ENCODE measurements around the gene GRIN3B. TPM values are rescaled to one million over a fixed set of nuclear protein-coding genes. Genes with fewer than 3 reads are reported as not detected.

The GRIN3B gene
- total and polyA plus RNA-seq, 7 experiments from 2014 or later, result 0.10 to 0.56 (median 0.19) TPM; not detected in 4

- H3K9me3 ChIP-seq (ENCODE audit: control insufficient read depth in 2 of 3, low read length in 3 of 3), result peaks cover 0 to 23% (median 0%) of the 10 kb centered on the region in 3 experiments
- intact Hi-C loops (cut with micrococcal nuclease), result no loop called here
- peak overlapping the region; percentile 18 to 93 (median 75) for H3K27ac Mint-ChIP-seq
- H3K4me1 Mint-ChIP-seq, result peaks cover 11 to 28% (median 21%) of the 10 kb centered on the region in 7 donors
- no peak overlapping the region for H3K27ac ChIP-seq (ENCODE audit: low read depth, low read length)
- H3K36me3 Mint-ChIP-seq, result peaks cover 5 to 45% (median 21%) of the 10 kb centered on the region in 5 donors
- H3K27me3 ChIP-seq (ENCODE audit: control insufficient read depth in 2 of 2, insufficient read depth in 2 of 2, low read length in 2 of 2), result no peaks in the 10 kb centered on the region
- peak overlapping the region in 7 of 10 donors; percentile 4 to 64 (median 44) for H3K4me3 Mint-ChIP-seq
- ChIA-PET POLR2A (interaction anchor here (0.8 to 37.6 kb wide), 11 partner anchors 9 to 211 kb away, joined by 3 to 2022 read pairs (median 5); partner anchors contain the start of genes ABCA7, ARHGAP45, CIRBP and GPX4), CTCF (interaction anchor here (0.6 to 5.5 kb wide), 13 partner anchors 8 to 273 kb away, joined by 3 to 28 read pairs (median 3); partner anchors contain the start of gene ARHGAP45)
- peaks cover 0 to 64% (median 0%) of the 10 kb centered on the region in 3 experiments for H3K36me3 ChIP-seq (ENCODE audit: control insufficient read depth in 2 of 3, insufficient read depth in 3 of 3, low read length in 3 of 3)
- peaks cover 0 to 28% (median 8%) of the 10 kb centered on the region in 11 donors for H3K9me3 Mint-ChIP-seq
- no peak overlapping the region for H3K4me3 ChIP-seq (ENCODE audit: low read length)
- peak in 1 of 9 donors; percentile 14 for DNase-seq
- no peaks in the 10 kb centered on the region for H3K27me3 Mint-ChIP-seq
- ATAC-seq, result no peak
- H3K4me1 ChIP-seq (ENCODE audit: control insufficient read depth in 2 of 2, insufficient read depth in 2 of 2, low read length in 2 of 2), result peaks cover 15 to 16% of the 10 kb centered on the region in 2 donors
These were observed 57.9 kb downstream of the GRIN3B start for GRCh38 chr19:1058112-1058511.

Other genes with a start within 250 kb of the GRIN3B start
- not detected for gene MISP, start 249.3 kb upstream of the GRIN3B start, total RNA-seq
- gene MISP, start 249.3 kb upstream of the GRIN3B start, polyA plus RNA-seq, result not detected
- gene PTBP1, start 203.0 kb upstream of the GRIN3B start, total RNA-seq, result 100 to 1,000 TPM; 313 to 524 (median 326) TPM
- gene PTBP1, start 203.0 kb upstream of the GRIN3B start, polyA plus RNA-seq, result 100 to 1,000 TPM; 113 to 227 TPM
- not detected for gene PLPPR3, start 178.5 kb upstream of the GRIN3B start, total RNA-seq
- not detected for gene PLPPR3, start 178.5 kb upstream of the GRIN3B start, polyA plus RNA-seq
- 1 to 10 TPM in 1 of 5 experiments, under 1 TPM in 1, not detected in 3; 0.64 to 4.1 TPM for gene AZU1, start 172.6 kb upstream of the GRIN3B start, total RNA-seq
- not detected for gene AZU1, start 172.6 kb upstream of the GRIN3B start, polyA plus RNA-seq
- 1 to 10 TPM in 1 of 5 experiments, not detected in 4; 2.7 TPM for gene PRTN3, start 159.4 kb upstream of the GRIN3B start, total RNA-seq
- not detected for gene PRTN3, start 159.4 kb upstream of the GRIN3B start, polyA plus RNA-seq
- gene ELANE, start 148.1 kb upstream of the GRIN3B start, total RNA-seq, result 1 to 10 TPM in 1 of 5 experiments, not detected in 4; 4.9 TPM
- gene ELANE, start 148.1 kb upstream of the GRIN3B start, polyA plus RNA-seq, result not detected
- gene CFD, start 140.8 kb upstream of the GRIN3B start, total RNA-seq, result 10 to 100 TPM in 2 of 5 experiments, 1 to 10 TPM in 3; 1.3 to 58.0 (median 2.1) TPM
- gene CFD, start 140.8 kb upstream of the GRIN3B start, polyA plus RNA-seq, result 1 to 10 TPM; 4.9 to 8.0 TPM
- 10 to 100 TPM; 47.5 to 78.2 (median 67.6) TPM for gene MED16, start 107.2 kb upstream of the GRIN3B start, total RNA-seq
- gene MED16, start 107.2 kb upstream of the GRIN3B start, polyA plus RNA-seq, result 100 to 1,000 TPM in 1 of 2 donors, 10 to 100 TPM in 1; 65.7 to 142 TPM
- not detected for gene RNU6-9, start 106.9 kb upstream of the GRIN3B start, total RNA-seq
- not detected for gene RNU6-9, start 106.9 kb upstream of the GRIN3B start, polyA plus RNA-seq
- 100 to 1,000 TPM; 123 to 219 (median 184) TPM for gene R3HDM4, start 87.2 kb upstream of the GRIN3B start, total RNA-seq
- gene R3HDM4, start 87.2 kb upstream of the GRIN3B start, polyA plus RNA-seq, result 100 to 1,000 TPM; 195 to 251 TPM
- gene KISS1R, start 83.1 kb upstream of the GRIN3B start, total RNA-seq, result 1 to 10 TPM; 1.1 to 3.0 (median 1.7) TPM
- under 1 TPM; 0.72 to 0.85 TPM for gene KISS1R, start 83.1 kb upstream of the GRIN3B start, polyA plus RNA-seq
- gene ARID3A, start 74.4 kb upstream of the GRIN3B start, total RNA-seq, result 10 to 100 TPM in 3 of 5 experiments, 1 to 10 TPM in 2; 7.1 to 33.1 (median 10.2) TPM
- under 1 TPM; 0.57 to 0.95 TPM for gene ARID3A, start 74.4 kb upstream of the GRIN3B start, polyA plus RNA-seq
- gene WDR18, start 16.1 kb upstream of the GRIN3B start, total RNA-seq, result 10 to 100 TPM; 20.7 to 63.8 (median 48.5) TPM
- 10 to 100 TPM; 69.8 to 74.4 TPM for gene WDR18, start 16.1 kb upstream of the GRIN3B start, polyA plus RNA-seq
- gene TMEM259, start 20.7 kb downstream of the GRIN3B start, total RNA-seq, result 100 to 1,000 TPM; 189 to 347 (median 311) TPM
- 10 to 100 TPM; 40.7 to 86.1 TPM for gene TMEM259, start 20.7 kb downstream of the GRIN3B start, polyA plus RNA-seq
- not detected for gene RNU6-2, start 21.1 kb downstream of the GRIN3B start, total RNA-seq
- not detected for gene RNU6-2, start 21.1 kb downstream of the GRIN3B start, polyA plus RNA-seq
- 100 to 1,000 TPM; 234 to 440 (median 240) TPM for gene CNN2, start 26.2 kb downstream of the GRIN3B start, total RNA-seq
- gene CNN2, start 26.2 kb downstream of the GRIN3B start, polyA plus RNA-seq, result 100 to 1,000 TPM; 401 to 704 TPM
- gene ABCA7, start 39.7 kb downstream of the GRIN3B start, total RNA-seq, result 100 to 1,000 TPM in 4 of 5 experiments, 10 to 100 TPM in 1; 57.8 to 323 (median 155) TPM
- gene ABCA7, start 39.7 kb downstream of the GRIN3B start, polyA plus RNA-seq, result 10 to 100 TPM in 1 of 2 donors, 1 to 10 TPM in 1; 6.6 to 25.5 TPM
- 1,000 to 10,000 TPM in 1 of 5 experiments, 100 to 1,000 TPM in 4; 467 to 1,030 (median 779) TPM for gene ARHGAP45, start 66.7 kb downstream of the GRIN3B start, total RNA-seq
- 100 to 1,000 TPM; 305 to 880 TPM for gene ARHGAP45, start 66.7 kb downstream of the GRIN3B start, polyA plus RNA-seq
- gene POLR2E, start 95.0 kb downstream of the GRIN3B start, total RNA-seq, result 100 to 1,000 TPM in 1 of 5 experiments, 10 to 100 TPM in 4; 75.3 to 157 (median 82.1) TPM
- gene POLR2E, start 95.0 kb downstream of the GRIN3B start, polyA plus RNA-seq, result 100 to 1,000 TPM; 136 to 179 TPM
- 100 to 1,000 TPM; 122 to 235 (median 194) TPM for gene GPX4, start 103.6 kb downstream of the GRIN3B start, total RNA-seq
- gene GPX4, start 103.6 kb downstream of the GRIN3B start, polyA plus RNA-seq, result 100 to 1,000 TPM; 417 to 522 TPM
- 100 to 1,000 TPM in 3 of 5 experiments, 10 to 100 TPM in 2; 88.6 to 137 (median 104) TPM for gene SBNO2, start 173.8 kb downstream of the GRIN3B start, total RNA-seq
- 1 to 10 TPM; 1.7 to 2.6 TPM for gene SBNO2, start 173.8 kb downstream of the GRIN3B start, polyA plus RNA-seq
- gene STK11, start 205.4 kb downstream of the GRIN3B start, total RNA-seq, result 10 to 100 TPM; 67.7 to 91.3 (median 71.6) TPM
- 10 to 100 TPM; 13.9 to 28.9 TPM for gene STK11, start 205.4 kb downstream of the GRIN3B start, polyA plus RNA-seq
- under 1 TPM in 2 of 5 experiments, not detected in 3; 0.15 to 0.27 TPM for gene CBARP, start 237.6 kb downstream of the GRIN3B start, total RNA-seq
- not detected for gene CBARP, start 237.6 kb downstream of the GRIN3B start, polyA plus RNA-seq
- 100 to 1,000 TPM in 3 of 5 experiments, 10 to 100 TPM in 2; 90.6 to 178 (median 102) TPM for gene ATP5F1D, start 241.3 kb downstream of the GRIN3B start, total RNA-seq
- gene ATP5F1D, start 241.3 kb downstream of the GRIN3B start, polyA plus RNA-seq, result 100 to 1,000 TPM; 209 to 302 TPM
- 100 to 1,000 TPM in 2 of 5 experiments, 10 to 100 TPM in 3; 22.6 to 310 (median 78.1) TPM for gene MIDN, start 248.2 kb downstream of the GRIN3B start, total RNA-seq
- gene MIDN, start 248.2 kb downstream of the GRIN3B start, polyA plus RNA-seq, result 1 to 10 TPM; 1.4 to 3.6 TPM